Activated CD8-positive, alpha-beta memory T cell treated with anti-CD3 and anti-CD28 coated beads, Interleukin-2, amount 10 ng/mL, durations not matched to agents 7 days and 5 days (primary cell): Measurements from ENCODE around the gene DCDC2. TPM values are rescaled to one million over a fixed set of nuclear protein-coding genes. Genes with fewer than 3 reads are reported as not detected.

ENCODE experiments used
- ATAC-seq: fragments of 150-1000 bp; cut with Tn5 transposase; one replicate; pipeline ENCODE4 v1.10.0; 2021; ENCODE audit warnings: moderate library complexity
- CTCF ChIA-PET: fragments of 350-600 bp; sonication (Branson Sonifier 250); formaldehyde crosslinking; loops from one replicate; lab custom pipeline; 2021; ENCODE audit warnings: antibody characterized with exemption; lab: Charles Lee
- DNase-seq: peaks from one replicate; pipeline ENCODE4 v3.0.0-alpha.2; 2020
- H3K27ac Mint-ChIP-seq: one replicate; pipeline ENCODE4 v1.8.0; 2021; ENCODE audit warnings: mild to moderate bottlenecking, mixed read lengths
- H3K27me3 Mint-ChIP-seq: one replicate; pipeline ENCODE4 v1.8.0; 2021; ENCODE audit warnings: mixed read lengths
- H3K36me3 Mint-ChIP-seq: one replicate; pipeline ENCODE4 v1.8.0; 2021; ENCODE audit warnings: mild to moderate bottlenecking, mixed read lengths
- H3K4me1 Mint-ChIP-seq: one replicate; pipeline ENCODE4 v1.8.0; 2021; ENCODE audit warnings: mixed read lengths
- H3K4me3 Mint-ChIP-seq: one replicate; pipeline ENCODE4 v1.8.0; 2021; ENCODE audit warnings: mild to moderate bottlenecking, moderate library complexity, mixed read lengths
- H3K9me3 Mint-ChIP-seq: one replicate; pipeline ENCODE4 v1.8.0; 2022; ENCODE audit warnings: low read depth, mixed read lengths
- total RNA-seq, 2 experiments: library from RNA; stranded (reverse); gene quantifications; one replicate each; pipeline ENCODE4 v1.2.3, GENCODE V29; 2021

Gene DCDC2
- total RNA-seq, 2 experiments from 2014 or later, result not detected

GRCh38 chr6:24359640-24360454, 2.0 kb upstream of the DCDC2 start:
- H3K4me3 Mint-ChIP-seq, result peak overlapping the region; percentile 59
- H3K9me3 Mint-ChIP-seq, result no peaks in the 10 kb centered on the region
- CTCF ChIA-PET, result interaction anchor here (0.8 to 1.4 kb wide), 6 partner anchors 10 to 225 kb away, joined by 3 to 6 read pairs (median 5); partner anchors contain the start of gene MRS2

GRCh38 chr6:24358219-24358821, 461 bp upstream of the DCDC2 start:
- Mint-ChIP-seq H3K4me1 (peaks cover 16% of the 10 kb centered on the region), H3K27me3 (peaks cover 64% of the 10 kb centered on the region), H3K36me3 (no peaks in the 10 kb centered on the region), H3K4me3 (peak overlapping the region; percentile 50), H3K27ac (no peak overlapping the region), H3K9me3 (no peaks in the 10 kb centered on the region)
- ATAC-seq (no peak), DNase-seq (no peak)
- CTCF ChIA-PET, result interaction anchor here (1.4 to 1.8 kb wide), 2 partner anchors 45 to 75 kb away, joined by 4 read pairs; partner anchors contain the start of gene MRS2

More at GRCh38 chr6:24359640-24360454, 2.0 kb upstream of the DCDC2 start:
- peak; percentile 85 for ATAC-seq
- peaks cover 16% of the 10 kb centered on the region for H3K4me1 Mint-ChIP-seq
- no peak overlapping the region for H3K27ac Mint-ChIP-seq
- peaks cover 59% of the 10 kb centered on the region for H3K27me3 Mint-ChIP-seq
- no peaks in the 10 kb centered on the region for H3K36me3 Mint-ChIP-seq
- peak; percentile 85 for DNase-seq

- Mint-ChIP-seq H3K9me3 (no peaks in the 10 kb centered on the region), H3K27ac (no peak overlapping the region), H3K36me3 (no peaks in the 10 kb centered on the region), H3K4me3 (no peak overlapping the region), H3K4me1 (peaks cover 16% of the 10 kb centered on the region), H3K27me3 (peaks cover 67% of the 10 kb centered on the region)
- CTCF ChIA-PET, result interaction anchor here (1.8 kb wide), 2 partner anchors 10 to 73 kb away, joined by 4 to 5 read pairs; no protein-coding TSS in a partner anchor
- ATAC-seq (no peak), DNase-seq (no peak)
These were observed 1.4 kb downstream of the DCDC2 start for GRCh38 chr6:24356310-24356973.

GRCh38 chr6:24355393-24355792, 2.5 kb downstream of the DCDC2 start:
- Mint-ChIP-seq H3K4me1 (peaks cover 13% of the 10 kb centered on the region), H3K36me3 (no peaks in the 10 kb centered on the region), H3K27ac (no peak overlapping the region)

GRCh38 chr6:24353861-24354260, 4.0 kb downstream of the DCDC2 start:
- Mint-ChIP-seq H3K9me3 (no peaks in the 10 kb centered on the region), H3K27ac (no peak overlapping the region), H3K4me3 (no peak overlapping the region), H3K36me3 (no peaks in the 10 kb centered on the region), H3K27me3 (peaks cover 69% of the 10 kb centered on the region), H3K4me1 (peaks cover 7% of the 10 kb centered on the region)
- no peak for DNase-seq
- CTCF ChIA-PET, result no interaction called here
- ATAC-seq, result no peak

More at GRCh38 chr6:24355393-24355792, 2.5 kb downstream of the DCDC2 start:
- no peaks in the 10 kb centered on the region for H3K9me3 Mint-ChIP-seq
- CTCF ChIA-PET, result interaction anchor here (1.8 kb wide), 1 partner anchor 11 kb away, joined by 5 read pairs; no protein-coding TSS in a partner anchor
- H3K4me3 Mint-ChIP-seq, result no peak overlapping the region
- peaks cover 69% of the 10 kb centered on the region for H3K27me3 Mint-ChIP-seq
- ATAC-seq, result no peak
- no peak for DNase-seq

- CTCF ChIA-PET, result no interaction called here
- H3K27me3 Mint-ChIP-seq, result peaks cover 71% of the 10 kb centered on the region
These were observed 5.4 kb downstream of the DCDC2 start for GRCh38 chr6:24352434-24352833.

GRCh38 chr6:24344976-24345375, 12.9 kb downstream of the DCDC2 start:
- Mint-ChIP-seq H3K4me3 (no peak overlapping the region), H3K27me3 (peaks cover 34% of the 10 kb centered on the region), H3K36me3 (no peaks in the 10 kb centered on the region), H3K27ac (no peak overlapping the region), H3K4me1 (no peaks in the 10 kb centered on the region), H3K9me3 (no peaks in the 10 kb centered on the region)
- DNase-seq, result no peak
- ATAC-seq, result no peak
- CTCF ChIA-PET, result no interaction called here

More at GRCh38 chr6:24352434-24352833, 5.4 kb downstream of the DCDC2 start:
- ATAC-seq (no peak), DNase-seq (no peak)
- Mint-ChIP-seq H3K4me1 (no peaks in the 10 kb centered on the region), H3K4me3 (no peak overlapping the region), H3K9me3 (no peaks in the 10 kb centered on the region), H3K27ac (no peak overlapping the region), H3K36me3 (no peaks in the 10 kb centered on the region)

GRCh38 chr6:24340998-24341938, 16.6 kb downstream of the DCDC2 start:
- Mint-ChIP-seq H3K4me3 (no peak overlapping the region), H3K9me3 (peaks cover 6% of the 10 kb centered on the region), H3K36me3 (no peaks in the 10 kb centered on the region), H3K27me3 (peaks cover 16% of the 10 kb centered on the region), H3K27ac (no peak overlapping the region), H3K4me1 (no peaks in the 10 kb centered on the region)
- CTCF ChIA-PET, result no interaction called here
- ATAC-seq (no peak), DNase-seq (no peak)

- CTCF ChIA-PET, result no interaction called here
- Mint-ChIP-seq H3K27ac (no peak overlapping the region), H3K4me1 (no peaks in the 10 kb centered on the region), H3K4me3 (no peak overlapping the region), H3K27me3 (peaks cover 10% of the 10 kb centered on the region), H3K9me3 (peaks cover 6% of the 10 kb centered on the region), H3K36me3 (no peaks in the 10 kb centered on the region)
- no peak for ATAC-seq
- DNase-seq, result no peak
These were observed 17.9 kb downstream of the DCDC2 start for GRCh38 chr6:24339932-24340331.

GRCh38 chr6:24334285-24334684, 23.6 kb downstream of the DCDC2 start:
- DNase-seq, result no peak
- H3K4me1 Mint-ChIP-seq, result no peaks in the 10 kb centered on the region
- no peak overlapping the region for H3K4me3 Mint-ChIP-seq
- no peak for ATAC-seq
- CTCF ChIA-PET, result no interaction called here
- peaks cover 6% of the 10 kb centered on the region for H3K9me3 Mint-ChIP-seq
- no peak overlapping the region for H3K27ac Mint-ChIP-seq
- H3K27me3 Mint-ChIP-seq, result peaks cover 8% of the 10 kb centered on the region
- H3K36me3 Mint-ChIP-seq, result no peaks in the 10 kb centered on the region

GRCh38 chr6:24332317-24332716, 25.5 kb downstream of the DCDC2 start:
- H3K27ac Mint-ChIP-seq, result no peak overlapping the region
- DNase-seq (no peak), ATAC-seq (no peak)
- CTCF ChIA-PET, result no interaction called here
- no peaks in the 10 kb centered on the region for H3K4me1 Mint-ChIP-seq
- H3K27me3 Mint-ChIP-seq, result peaks cover 8% of the 10 kb centered on the region
- H3K36me3 Mint-ChIP-seq, result no peaks in the 10 kb centered on the region
- no peak overlapping the region for H3K4me3 Mint-ChIP-seq
- no peaks in the 10 kb centered on the region for H3K9me3 Mint-ChIP-seq

- H3K36me3 Mint-ChIP-seq, result no peaks in the 10 kb centered on the region
- ATAC-seq, result no peak
- CTCF ChIA-PET, result interaction anchor here (2.1 kb wide), 1 partner anchor 30 kb away, joined by 6 read pairs; no protein-coding TSS in a partner anchor
- H3K27me3 Mint-ChIP-seq, result peaks cover 11% of the 10 kb centered on the region
- no peak overlapping the region for H3K27ac Mint-ChIP-seq
- DNase-seq, result no peak
- H3K9me3 Mint-ChIP-seq, result no peaks in the 10 kb centered on the region
- H3K4me3 Mint-ChIP-seq, result no peak overlapping the region
- H3K4me1 Mint-ChIP-seq, result no peaks in the 10 kb centered on the region
These were observed 27.6 kb downstream of the DCDC2 start for GRCh38 chr6:24330137-24330732.
